H1 (cell line): ENCODE results near the gene SOX1. TPM values are rescaled to one million over a fixed set of nuclear protein-coding genes. Genes with fewer than 3 reads are reported as not detected.
A peak's percentile ranks its signal among the peaks of the same experiment; 100 is the strongest.

ENCODE experiments used
- CHD2 ChIP-seq: IDR thresholded peaks from 2 replicates; pipeline ENCODE4 v1.6.1; 2012; ENCODE audit warnings: low read length, improper control_type of control experiment
- CTBP2 ChIP-seq: IDR thresholded peaks from 2 replicates; pipeline ENCODE4 v1.7.0; 2011; ENCODE audit warnings: borderline replicate concordance, mild to moderate bottlenecking, moderate library complexity, mixed read lengths, low read length; ENCODE audit not compliant: insufficient read depth, insufficient read length
- E2F6 ChIP-seq: IDR thresholded peaks from 2 replicates; pipeline ENCODE4 v1.6.1; 2012; ENCODE audit warnings: inconsistent platforms
- EZH2 ChIP-seq: fragments of 200-600 bp; sonication (generic); IDR thresholded peaks from 2 replicates; pipeline ENCODE4 v1.7.1; 2012; ENCODE audit warnings: low read depth, mild to moderate bottlenecking, moderate library complexity, low read length, inconsistent platforms; ENCODE audit not compliant: severe bottlenecking
- GABPA ChIP-seq: IDR thresholded peaks from 2 replicates; pipeline ENCODE4 v1.6.1; 2011; ENCODE audit warnings: mild to moderate bottlenecking, low read length, moderate library complexity, borderline replicate concordance; ENCODE audit not compliant: insufficient read depth
- GTF2F1 ChIP-seq: IDR thresholded peaks from 2 replicates; pipeline ENCODE4 v1.6.1; 2012; ENCODE audit warnings: low read depth, low read length, improper control_type of control experiment, borderline replicate concordance
- KDM1A ChIP-seq: fragments of 200-600, 300-600 bp; sonication (generic); IDR thresholded peaks from 2 replicates; pipeline ENCODE4 v1.7.1; 2016; ENCODE audit warnings: mild to moderate bottlenecking, low read length, borderline replicate concordance
- MAFK ChIP-seq: IDR thresholded peaks from 2 replicates; pipeline ENCODE4 v1.6.1; 2012; ENCODE audit warnings: low read depth, mild to moderate bottlenecking, improper control_type of control experiment, low read length
- RAD21 ChIP-seq, 2 experiments: IDR thresholded peaks in 1 of 2; conservative IDR thresholded peaks in 1 of 2; 2 replicates each; pipeline ENCODE4 v1.6.1; 2011; ENCODE audit warnings: low read depth in 2 of 2, low read length in 2 of 2, improper control_type of control experiment in 1 of 2, inconsistent platforms in 1 of 2, mild to moderate bottlenecking in 1 of 2, moderate library complexity in 1 of 2
- RFX5 ChIP-seq: IDR thresholded peaks from 2 replicates; pipeline ENCODE4 v1.6.1; 2011; ENCODE audit warnings: low read depth, low read length, improper control_type of control experiment, borderline replicate concordance
- RXRA ChIP-seq: IDR thresholded peaks from 2 replicates; pipeline ENCODE4 v1.6.1; 2011; ENCODE audit warnings: low read depth, mild to moderate bottlenecking, low read length, moderate library complexity; ENCODE audit not compliant: insufficient read depth
- SIRT6 ChIP-seq: IDR thresholded peaks from one replicate; pipeline ENCODE4 v1.7.1; 2012; ENCODE audit warnings: low read length, inconsistent platforms
- SIX5 ChIP-seq: IDR thresholded peaks from 2 replicates; pipeline ENCODE4 v1.6.1; 2011; ENCODE audit warnings: mild to moderate bottlenecking, low read depth, low read length
- SUZ12 ChIP-seq: fragments of 200-600 bp; sonication (generic); IDR thresholded peaks from 2 replicates; pipeline ENCODE4 v1.6.1; 2012; ENCODE audit warnings: mild to moderate bottlenecking, inconsistent platforms, low read length, moderate library complexity, mixed read lengths
- TAF1 ChIP-seq: IDR thresholded peaks from 2 replicates; pipeline ENCODE4 v1.6.1; 2011; ENCODE audit warnings: mild to moderate bottlenecking, low read depth, low read length
- TEAD4 ChIP-seq: IDR thresholded peaks from 2 replicates; pipeline ENCODE4 v1.6.1; 2012; ENCODE audit warnings: low read depth, low read length, inconsistent platforms, mixed read lengths
- polyA plus RNA-seq, 7 experiments: library from polyadenylated mRNA; depleted of rRNA in 3 of 7; stranded (reverse) in 5 of 7; unstranded in 2 of 7; fragments of >200 nt in 5 of 7; fragments of 200-250 nt in 2 of 7; gene quantifications; 1 replicate in 5 of 7; 2 replicates in 1 of 7; 4 replicates in 1 of 7; pipeline versions ENCODE4 v1.2.1 to v1.2.3, GENCODE V29; 2011 to 2013; ENCODE audit warnings: missing spikeins in 2 of 7, mixed read lengths in 2 of 7
- total RNA-seq: library from RNA; stranded (reverse); fragmentation: NEBNext Ultra II Directional; extraction: Animal tissue kit (Norgen Biotek cat#: 25700); gene quantifications from 2 replicates; pipeline ENCODE4 v1.2.1, GENCODE V29; 2021

Gene SOX1
- total and polyA plus RNA-seq, 2 of the 8 experiments (the other 6 are each of a cell fraction or from before 2014, with no cell fraction given), result 0.03 to 0.09 TPM

GRCh38 chr13:112065867-112066623 is 904 bp upstream of the SOX1 start (continued):
- TF ChIP-seq CTBP2 (no peak), EZH2 (peak; percentile 98), SIRT6 (no peak), CHD2 (no peak), SIX5 (no peak), TAF1 (no peak), SUZ12 (peak; percentile 98), TEAD4 (no peak), GABPA (no peak), MAFK (no peak), GTF2F1 (no peak), RFX5 (no peak), KDM1A (no peak; the same call in 1 of the 2 replicates), E2F6 (peak; percentile 11; the same call in 1 of the 2 replicates), RXRA (no peak), RAD21 (IDR thresholded peaks at IDR 0.05 in 1 of 2, conservative IDR thresholded peaks at IDR 0.05 in 1 of 2; ENCODE audit: low read depth in 2 of 2, low read length in 2 of 2) (peak; percentile 28 to 30; a peak in 2 of 4 replicates)
